Middle frontal gyrus (tissue), 1 donor: ENCODE data around the gene CLEC4F.

Experiments
- DNase-seq: peaks from one replicate; pipeline ENCODE4 v3.0.0-alpha.2; 2015; ENCODE audit warnings: low spot score; ENCODE audit errors: extremely low spot score

CLEC4F gene

DNA sequence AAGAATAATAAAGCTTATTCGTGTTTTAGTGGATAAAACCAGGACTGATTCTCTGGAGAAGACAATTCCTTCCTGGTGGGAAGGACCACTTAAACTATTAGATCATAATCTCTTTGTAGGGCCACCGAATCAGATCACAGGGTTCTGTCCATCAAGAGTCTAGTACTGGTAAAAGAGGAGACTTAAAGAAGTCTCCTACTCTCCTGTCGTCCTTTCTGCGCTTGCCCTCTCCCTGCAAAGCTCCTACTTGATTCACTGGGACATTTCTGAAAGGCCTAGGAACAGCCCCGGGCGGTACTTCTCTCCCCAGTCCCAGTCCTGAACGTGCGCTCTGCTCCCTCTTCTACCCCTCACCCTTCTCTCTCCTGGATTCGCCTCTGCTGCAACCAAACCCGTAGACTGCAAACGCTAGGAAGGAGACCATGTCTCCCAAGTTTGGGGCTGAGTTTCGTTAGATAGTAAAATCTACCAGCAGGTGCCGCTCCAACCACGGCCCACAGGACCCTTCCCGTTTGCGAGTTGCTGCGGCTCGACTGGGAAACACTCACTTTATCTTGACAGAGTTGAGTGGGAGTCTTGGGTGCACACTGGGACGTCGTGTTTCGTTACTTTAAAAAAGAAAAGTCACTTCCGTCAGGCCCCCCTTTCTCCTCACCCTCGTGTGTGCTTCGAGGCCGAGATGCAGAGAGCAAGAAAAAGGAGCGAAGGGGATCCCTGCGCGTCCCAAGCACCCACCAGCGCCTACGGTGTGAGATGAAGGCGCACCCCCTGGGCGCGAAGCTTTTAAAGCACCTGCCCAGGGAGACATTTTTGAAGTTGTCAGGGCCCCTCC, 30.9 kb downstream of the CLEC4F start:
- DNase-seq: no peak

DNA sequence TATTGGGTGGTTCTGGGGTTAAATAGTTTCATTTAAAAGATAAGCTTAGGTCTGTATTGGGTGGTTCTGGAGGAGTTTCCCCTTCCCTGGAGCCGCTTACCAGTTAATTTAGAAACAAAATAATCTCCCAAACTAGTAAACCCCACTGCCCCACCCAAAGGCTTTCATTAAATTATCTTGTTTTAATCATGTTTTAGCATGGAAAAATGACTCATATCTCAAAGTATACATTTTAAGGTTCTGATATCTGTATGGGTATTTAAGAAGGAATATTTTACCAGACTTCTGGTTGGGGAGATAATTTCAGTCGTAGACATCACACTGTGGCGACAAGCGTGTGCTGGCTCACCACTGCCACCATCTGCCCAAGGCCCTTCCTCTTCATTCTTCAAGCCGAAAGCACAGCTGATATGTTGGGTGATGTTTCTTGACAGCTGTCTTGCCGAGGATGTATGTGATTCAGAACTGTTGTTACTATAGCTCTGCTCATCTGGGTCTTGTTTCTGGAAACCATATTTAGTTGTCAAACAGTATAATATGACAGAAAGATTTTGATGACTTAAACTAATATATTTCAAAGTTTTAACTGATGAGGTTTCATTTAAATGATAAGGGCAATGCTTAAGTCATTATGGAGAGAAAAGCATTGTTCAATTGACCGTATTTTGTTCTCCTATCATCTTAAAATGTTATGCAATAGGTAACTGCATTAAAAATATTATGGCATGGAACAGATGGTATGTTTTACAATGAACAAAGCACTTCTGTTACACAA, 35.1 kb downstream of the CLEC4F start:
- DNase-seq: no peak

GRCh38 chr2:70784320-70784719, 36.1 kb downstream of the CLEC4F start:
- DNase-seq: no peak

DNA sequence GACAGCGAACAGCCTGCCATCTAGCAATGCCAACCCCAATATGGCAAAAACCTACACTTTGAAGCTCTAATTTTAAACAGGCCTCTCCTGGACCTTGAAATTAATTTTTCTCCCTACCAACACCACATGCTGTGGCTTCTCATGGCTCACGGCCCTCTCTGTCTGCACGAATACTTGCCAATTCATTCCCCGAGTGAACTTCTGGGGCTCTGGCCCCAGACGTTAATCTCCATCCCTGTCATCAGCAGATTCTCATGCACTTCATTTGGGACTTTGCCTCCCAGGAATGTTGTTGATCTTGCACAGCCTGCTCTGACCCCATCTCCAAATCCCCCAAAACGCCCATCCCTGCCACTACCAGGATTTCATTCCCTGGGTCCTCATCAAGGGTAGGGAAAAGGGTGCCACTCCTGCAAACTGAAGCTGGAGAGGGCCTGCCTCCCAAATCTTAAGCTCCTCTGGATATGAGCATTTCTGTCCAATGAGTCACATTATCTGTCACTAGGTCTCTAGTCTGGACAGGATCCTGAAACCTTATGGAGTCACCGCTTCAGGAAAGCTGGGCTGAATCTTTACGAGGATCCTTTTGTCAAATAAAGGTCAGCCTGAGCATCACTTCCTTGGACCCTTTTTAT, 40.4 kb downstream of the CLEC4F start:
- no peak for DNase-seq

DNA sequence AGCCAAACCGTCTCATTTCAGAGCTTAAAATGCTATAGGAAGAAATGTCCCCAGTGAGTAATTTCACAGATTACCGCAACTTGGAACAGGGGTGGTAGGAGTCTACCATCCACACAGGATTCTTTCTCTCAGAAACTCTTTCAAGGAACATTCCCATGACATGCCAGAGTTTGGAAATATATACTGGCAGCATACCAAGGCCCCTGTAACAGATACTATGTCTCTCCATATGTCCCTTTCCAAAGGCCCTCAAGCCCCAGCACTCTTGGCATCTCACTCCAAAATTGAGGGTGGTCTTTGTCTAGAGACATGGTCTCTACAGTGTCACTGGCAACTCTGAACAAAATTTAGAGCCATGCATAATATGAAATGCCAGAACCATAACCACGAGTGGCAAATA, 40.9 kb downstream of the CLEC4F start:
- no peak for DNase-seq

DNA sequence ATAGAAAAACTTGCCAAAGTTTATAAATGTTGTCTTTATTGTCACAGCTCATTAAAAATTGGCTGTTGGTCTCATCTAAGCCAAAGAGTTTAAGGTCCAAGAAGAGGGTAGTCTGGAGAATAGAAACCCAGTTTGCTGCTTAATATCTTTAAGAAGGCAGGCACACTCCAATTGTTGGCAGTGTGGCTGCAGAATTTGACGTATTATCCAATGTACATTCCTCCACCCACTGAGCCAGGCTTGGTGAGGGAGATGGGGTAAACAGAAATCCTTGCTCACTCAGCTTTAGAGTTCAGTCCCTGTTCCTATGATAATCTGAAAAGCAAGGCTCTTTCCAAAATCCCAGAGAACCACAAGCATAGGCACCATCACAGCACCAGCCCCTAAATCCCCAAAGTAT, 41.7 kb downstream of the CLEC4F start:
- no peak for DNase-seq

DNA sequence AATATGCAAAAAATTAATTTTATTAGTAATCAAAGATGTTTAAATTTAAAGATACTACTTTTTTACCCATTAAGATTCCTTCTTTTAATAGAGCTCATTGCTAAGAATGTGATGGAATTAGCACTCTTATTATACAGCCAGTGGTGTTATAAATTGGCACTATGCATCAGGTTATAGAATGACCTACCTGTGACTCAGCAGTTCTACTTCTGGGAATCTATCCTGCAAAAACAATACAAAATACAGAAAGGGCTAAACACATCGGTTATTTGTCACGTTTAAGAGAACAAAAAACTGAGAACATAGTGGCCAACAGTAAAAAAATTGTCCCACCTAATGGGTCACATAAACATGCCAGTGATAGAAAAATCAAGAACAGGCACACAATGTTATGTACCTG, 42.9 kb downstream of the CLEC4F start:
- no peak for DNase-seq

GRCh38 chr2:70776266-70776665, 44.1 kb downstream of the CLEC4F start:
- DNase-seq: no peak

DNA sequence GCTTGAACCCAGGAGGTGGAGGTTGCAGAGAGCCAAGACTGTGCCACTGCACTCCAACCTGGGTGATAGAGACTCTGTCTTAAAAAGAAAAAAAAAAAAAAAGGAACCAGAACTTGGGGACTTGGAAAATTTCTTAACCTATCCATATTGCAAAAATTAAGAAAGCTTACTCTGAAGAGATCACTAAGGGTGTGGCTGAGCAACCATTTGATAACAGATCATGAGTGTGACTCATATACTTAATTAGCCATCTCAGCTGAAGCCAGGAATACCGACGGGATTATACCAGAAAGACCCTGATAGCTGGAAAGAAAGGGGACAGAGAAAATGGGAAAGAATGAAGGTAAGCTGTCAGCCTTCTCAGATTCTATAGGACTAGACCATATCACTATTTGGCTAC, 45.3 kb downstream of the CLEC4F start:
- DNase-seq: no peak

DNA sequence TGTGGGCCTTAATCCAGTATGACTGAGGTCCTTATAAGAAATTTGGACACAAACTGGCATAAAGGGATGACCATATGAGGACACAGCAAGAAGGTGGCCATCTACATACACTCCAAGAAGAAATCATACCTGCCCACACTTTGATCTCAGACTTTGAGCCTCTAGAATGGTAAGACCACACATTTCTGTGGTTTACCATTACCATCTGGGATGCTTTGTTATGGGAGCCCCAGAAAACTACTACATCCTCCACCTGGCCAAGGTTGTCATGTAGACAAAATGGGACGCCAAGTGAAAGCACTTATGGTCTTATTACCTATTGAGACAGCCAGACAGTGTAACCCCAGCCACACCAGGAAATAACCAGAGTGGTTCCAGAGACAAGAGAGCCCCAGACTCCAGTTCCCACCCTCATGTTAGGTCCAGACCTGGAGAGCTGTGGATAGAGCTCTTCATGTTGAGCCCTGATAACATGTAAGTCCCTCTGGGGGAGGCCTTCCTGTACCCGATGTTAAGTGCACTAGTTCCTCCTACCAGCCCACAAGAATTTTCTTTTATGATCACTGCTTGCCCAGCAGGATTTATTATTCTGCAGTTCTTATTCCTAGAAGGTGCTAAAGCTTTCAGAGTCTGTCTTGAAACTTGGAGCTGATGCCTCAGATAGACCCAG, 47.8 kb downstream of the CLEC4F start:
- DNase-seq: no peak

- DNase-seq: no peak
Measured at GRCh38 chr2:70771446-70771845, 49.0 kb downstream of the CLEC4F start.

GRCh38 chr2:70769450-70769849, 50.9 kb downstream of the CLEC4F start:
- no peak for DNase-seq

DNA sequence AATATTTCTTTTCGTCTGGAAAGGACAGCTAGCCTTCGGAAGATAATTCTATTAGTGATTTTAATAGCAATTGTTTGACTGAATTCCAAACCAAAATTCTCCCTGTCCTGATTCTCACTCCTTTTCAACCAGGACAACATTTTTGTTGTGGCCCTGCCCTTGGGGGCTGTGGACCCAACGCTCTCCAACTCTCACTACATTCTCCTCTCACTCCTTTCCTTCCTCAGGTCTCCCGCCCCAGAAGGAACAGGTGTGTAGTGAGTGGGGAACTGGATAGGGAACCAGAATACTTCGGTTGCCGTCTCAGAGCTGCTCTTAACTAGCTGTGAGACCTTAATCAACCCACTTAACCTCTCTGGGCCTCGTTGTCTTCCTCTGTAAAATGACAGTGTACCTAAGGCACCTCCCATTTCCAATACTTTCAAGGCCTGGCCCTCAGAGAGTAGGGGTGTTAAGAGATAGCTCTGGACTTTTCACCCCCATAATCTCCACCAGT, 51.8 kb downstream of the CLEC4F start:
- DNase-seq: no peak

DNA sequence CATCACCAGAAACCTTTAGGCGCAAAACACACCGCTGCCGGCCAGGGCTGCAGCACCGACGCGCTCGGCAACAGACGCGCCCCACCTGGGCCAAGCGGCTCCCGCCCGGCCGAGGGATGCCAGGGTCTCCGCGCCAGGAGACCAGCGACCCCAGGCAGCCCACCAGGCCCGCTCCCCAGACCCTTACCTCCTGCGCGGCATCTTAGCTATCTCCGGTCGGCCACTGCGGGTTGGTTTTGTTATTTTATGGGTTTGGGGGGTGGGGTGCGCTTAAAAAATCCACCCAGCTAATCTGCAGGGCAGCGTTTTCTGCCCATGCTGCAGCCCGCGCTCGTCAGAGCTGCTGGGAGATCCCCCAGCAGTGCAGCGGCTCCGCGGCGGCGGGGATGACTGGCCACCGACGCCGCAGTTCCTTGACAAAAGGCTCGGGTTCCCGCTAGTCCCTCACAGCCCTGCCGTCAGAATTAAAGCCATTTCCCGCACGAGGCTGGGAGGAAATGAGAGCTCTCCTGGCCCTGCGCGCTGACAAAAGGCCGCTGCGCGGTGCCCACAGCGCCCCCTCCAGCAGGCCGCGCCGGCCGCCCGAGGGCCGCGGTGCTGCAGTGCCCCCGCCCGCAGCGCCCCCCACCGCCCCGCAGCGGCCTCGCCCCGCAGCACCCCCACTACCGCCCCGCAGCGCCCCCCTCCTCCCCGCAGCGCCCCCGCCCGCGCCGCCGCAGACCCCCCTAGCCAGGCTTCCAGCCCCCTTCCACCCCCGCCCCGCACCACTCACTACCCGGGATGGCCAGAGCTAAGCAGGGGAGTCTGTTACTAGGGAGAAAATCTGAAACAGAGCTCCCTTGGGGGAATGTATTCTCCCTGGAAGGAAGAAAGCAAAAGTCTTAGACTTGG, 52.5 kb downstream of the CLEC4F start, which contains the start of gene ADD2:
Gene ADD2, minus strand, starts transcription at position 502 of the 891 bp plus-strand sequence. CDS start 61,792 bp downstream, outside the sequence.
- DNase-seq: no peak

- DNase-seq: no peak
Measured at GRCh38 chr2:70767079-70767698, 53.2 kb downstream of the CLEC4F start.

- no peak for DNase-seq
Measured at GRCh38 chr2:70766357-70767078, 53.9 kb downstream of the CLEC4F start.

- DNase-seq: no peak
Measured at GRCh38 chr2:70765507-70765906, 54.9 kb downstream of the CLEC4F start.

DNA sequence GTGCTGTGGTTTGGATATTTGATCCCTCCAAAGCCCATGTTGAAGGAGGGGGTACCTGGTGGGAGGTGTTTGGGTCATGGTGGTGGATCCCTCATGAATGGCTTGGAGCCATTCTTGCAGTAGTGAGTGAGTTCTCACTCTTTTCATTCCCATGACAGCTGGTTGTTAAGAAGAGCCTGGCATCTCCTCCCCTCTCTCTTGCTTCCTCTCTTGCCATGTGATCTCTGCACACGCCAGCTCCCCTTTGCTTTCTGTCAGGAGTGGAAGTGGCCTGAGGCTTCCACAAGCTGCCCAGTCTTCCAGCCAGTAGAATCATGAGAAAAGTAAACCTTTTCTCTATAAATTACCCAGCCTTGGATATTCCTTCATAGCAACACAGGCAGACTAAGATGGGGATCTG, 61.0 kb downstream of the CLEC4F start:
- DNase-seq: no peak
